Measurements from ENCODE around the gene ABCG5.

Gene ABCG5

DNA sequence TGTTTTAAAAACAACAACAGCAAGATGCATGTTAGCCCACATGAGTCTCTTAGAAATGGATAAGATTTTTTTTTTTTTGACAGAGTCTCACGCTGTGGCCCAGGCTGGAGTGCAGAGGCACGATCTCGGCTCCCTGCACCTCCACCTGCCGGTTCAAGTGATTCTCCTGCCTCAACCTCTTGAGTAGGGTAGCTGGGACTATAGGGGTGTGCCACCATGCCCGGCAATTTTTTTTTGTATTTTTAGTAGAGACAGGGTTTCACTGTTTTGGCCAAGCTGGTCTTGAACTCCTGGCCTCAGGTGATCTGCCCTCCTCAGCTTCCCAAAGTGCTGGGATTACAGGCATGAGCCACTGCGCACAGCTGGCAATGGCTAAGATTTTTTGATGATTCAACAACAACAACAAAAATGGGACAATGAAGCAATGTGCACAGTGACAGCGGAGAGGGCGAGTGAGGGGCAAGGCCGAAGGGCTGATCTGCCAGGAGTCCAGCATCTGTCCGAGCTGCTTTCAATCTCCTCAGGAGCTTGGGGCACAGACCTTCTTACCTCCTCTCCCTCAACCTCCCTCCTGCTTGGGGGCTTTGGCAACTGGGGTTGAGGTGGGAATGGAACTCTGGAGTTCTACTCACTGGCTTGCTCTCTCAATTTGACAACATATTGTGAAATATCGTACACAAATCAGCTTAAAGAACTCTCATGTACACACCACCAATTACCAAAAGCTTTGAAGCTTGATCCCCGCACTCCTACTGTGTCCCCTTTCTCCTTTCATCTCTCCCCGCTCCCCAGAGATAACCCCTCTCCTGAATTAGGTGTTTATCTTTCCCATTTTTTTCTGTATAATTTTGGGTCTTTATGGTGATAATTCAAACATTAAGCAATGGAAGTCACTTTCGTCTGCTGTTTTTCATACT, 3.6 kb upstream of the ABCG5 start:
- no peaks in the 10 kb centered on the region for H3K4me1 ChIP-seq (ENCODE audit: control insufficient read depth, insufficient read depth, low read length, unreplicated experiment)
- H3K27ac ChIP-seq (ENCODE audit: low read depth, low read length), result no peak overlapping the region
- H3K4me3 ChIP-seq (ENCODE audit: low read depth, low read length), result no peak overlapping the region
- H3K27me3 ChIP-seq (ENCODE audit: insufficient read depth, low read length), result peaks cover 33% of the 10 kb centered on the region; the same call in 1 of the 2 replicates
- no peaks in the 10 kb centered on the region for H3K79me2 ChIP-seq (ENCODE audit: control insufficient read depth, insufficient read depth, low read length, unreplicated experiment)
- H2AFZ ChIP-seq (ENCODE audit: low read length, unreplicated experiment), result no peak overlapping the region
- H3K36me3 ChIP-seq (ENCODE audit: insufficient read depth, low read length), result no peaks in the 10 kb centered on the region

DNA sequence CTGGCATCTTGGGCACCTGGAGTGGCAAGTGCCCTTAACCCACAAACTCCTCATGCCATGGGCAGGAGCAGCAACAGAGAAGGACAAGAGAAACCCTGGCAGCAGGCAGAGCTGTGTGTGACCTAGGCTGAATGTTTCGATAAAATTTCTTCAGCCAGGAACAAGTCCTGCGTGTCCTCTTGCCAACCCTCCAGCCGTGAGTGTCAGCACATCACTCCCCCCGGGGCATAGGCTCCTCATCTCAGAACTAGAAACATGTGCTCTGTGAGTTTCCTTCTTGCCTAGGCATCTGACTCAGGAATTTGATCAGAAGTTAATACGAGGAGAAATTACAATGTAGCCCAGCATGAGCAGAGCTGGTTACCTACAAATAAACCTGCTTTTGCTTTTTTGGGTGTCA, 2.3 kb upstream of the ABCG5 start:
- H3K36me3 ChIP-seq (ENCODE audit: insufficient read depth, low read length), result no peaks in the 10 kb centered on the region
- no peak overlapping the region for H3K4me3 ChIP-seq (ENCODE audit: low read depth, low read length)
- H3K79me2 ChIP-seq (ENCODE audit: control insufficient read depth, insufficient read depth, low read length, unreplicated experiment), result no peaks in the 10 kb centered on the region
- no peaks in the 10 kb centered on the region for H3K4me1 ChIP-seq (ENCODE audit: control insufficient read depth, insufficient read depth, low read length, unreplicated experiment)
- H3K27ac ChIP-seq (ENCODE audit: low read depth, low read length), result no peak overlapping the region
- no peak overlapping the region for H2AFZ ChIP-seq (ENCODE audit: low read length, unreplicated experiment)
- peaks cover 33% of the 10 kb centered on the region; the same call in 1 of the 2 replicates for H3K27me3 ChIP-seq (ENCODE audit: insufficient read depth, low read length)

GRCh38 chr2:43839776-43840564, 1.3 kb upstream of the ABCG5 start:
- Histone ChIP-seq H2AFZ (ENCODE audit: low read length, unreplicated experiment) (no peak overlapping the region), H3K27me3 (ENCODE audit: insufficient read depth, low read length) (peaks cover 34% of the 10 kb centered on the region; the same call in 1 of the 2 replicates)

GRCh38 chr2:43837831-43838559, 644 bp downstream of the ABCG5 start:
- no peak overlapping the region for H3K27ac ChIP-seq (ENCODE audit: low read depth, low read length)
- no peaks in the 10 kb centered on the region for H3K36me3 ChIP-seq (ENCODE audit: insufficient read depth, low read length)
- H2AFZ ChIP-seq (ENCODE audit: low read length, unreplicated experiment), result no peak overlapping the region
- peaks cover 26% of the 10 kb centered on the region; the same call in 1 of the 2 replicates for H3K27me3 ChIP-seq (ENCODE audit: insufficient read depth, low read length)
- no peaks in the 10 kb centered on the region for H3K4me1 ChIP-seq (ENCODE audit: control insufficient read depth, insufficient read depth, low read length, unreplicated experiment)
- no peaks in the 10 kb centered on the region for H3K79me2 ChIP-seq (ENCODE audit: control insufficient read depth, insufficient read depth, low read length, unreplicated experiment)
- H3K4me3 ChIP-seq (ENCODE audit: low read depth, low read length), result no peak overlapping the region

More at GRCh38 chr2:43839776-43840564, 1.3 kb upstream of the ABCG5 start:
- Histone ChIP-seq H3K4me3 (ENCODE audit: low read depth, low read length) (no peak overlapping the region), H3K27ac (ENCODE audit: low read depth, low read length) (no peak overlapping the region), H3K36me3 (ENCODE audit: insufficient read depth, low read length) (no peaks in the 10 kb centered on the region), H3K79me2 (ENCODE audit: control insufficient read depth, insufficient read depth, low read length, unreplicated experiment) (no peaks in the 10 kb centered on the region), H3K4me1 (ENCODE audit: control insufficient read depth, insufficient read depth, low read length, unreplicated experiment) (no peaks in the 10 kb centered on the region)

GRCh38 chr2:43837033-43837432, 1.6 kb downstream of the ABCG5 start:
- H3K79me2 ChIP-seq (ENCODE audit: control insufficient read depth, insufficient read depth, low read length, unreplicated experiment), result no peaks in the 10 kb centered on the region
- no peaks in the 10 kb centered on the region for H3K4me1 ChIP-seq (ENCODE audit: control insufficient read depth, insufficient read depth, low read length, unreplicated experiment)
- H3K4me3 ChIP-seq (ENCODE audit: low read depth, low read length), result no peak overlapping the region
- no peaks in the 10 kb centered on the region for H3K36me3 ChIP-seq (ENCODE audit: insufficient read depth, low read length)
- no peak overlapping the region for H2AFZ ChIP-seq (ENCODE audit: low read length, unreplicated experiment)
- peaks cover 26% of the 10 kb centered on the region for H3K27me3 ChIP-seq (ENCODE audit: insufficient read depth, low read length)
- H3K27ac ChIP-seq (ENCODE audit: low read depth, low read length), result no peak overlapping the region

DNA sequence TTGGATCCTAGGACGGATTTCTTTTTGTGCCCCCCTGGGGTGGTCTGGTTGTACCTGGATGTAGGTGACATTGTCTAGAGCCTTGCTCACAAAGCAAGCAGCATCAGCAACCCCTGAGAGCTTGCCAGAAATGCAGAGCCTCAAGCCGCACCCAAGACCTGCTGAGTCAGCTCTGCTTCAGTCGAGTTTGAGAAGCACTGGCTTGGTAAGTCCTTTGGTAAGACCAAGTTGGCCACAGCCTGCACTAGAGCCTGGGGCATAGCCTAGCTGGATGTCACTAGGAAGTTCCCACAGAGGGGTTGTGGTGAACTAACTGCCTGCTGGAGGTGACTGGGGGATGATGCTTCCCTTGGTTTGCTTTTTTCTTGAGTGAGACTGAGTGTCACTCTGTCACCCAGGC, 6.2 kb downstream of the ABCG5 start:
- Histone ChIP-seq H2AFZ (ENCODE audit: low read length, unreplicated experiment) (no peak overlapping the region), H3K36me3 (ENCODE audit: insufficient read depth, low read length) (no peaks in the 10 kb centered on the region), H3K27ac (ENCODE audit: low read depth, low read length) (no peak overlapping the region), H3K79me2 (ENCODE audit: control insufficient read depth, insufficient read depth, low read length, unreplicated experiment) (no peaks in the 10 kb centered on the region), H3K4me1 (ENCODE audit: control insufficient read depth, insufficient read depth, low read length, unreplicated experiment) (no peaks in the 10 kb centered on the region), H3K27me3 (ENCODE audit: insufficient read depth, low read length) (peaks cover 39% of the 10 kb centered on the region), H3K4me3 (ENCODE audit: low read depth, low read length) (no peak overlapping the region)

- no peak overlapping the region for H2AFZ ChIP-seq (ENCODE audit: low read length, unreplicated experiment)
- H3K27me3 ChIP-seq (ENCODE audit: insufficient read depth, low read length), result peaks cover 39% of the 10 kb centered on the region
- no peak overlapping the region for H3K27ac ChIP-seq (ENCODE audit: low read depth, low read length)
- H3K4me3 ChIP-seq (ENCODE audit: low read depth, low read length), result no peak overlapping the region
- H3K79me2 ChIP-seq (ENCODE audit: control insufficient read depth, insufficient read depth, low read length, unreplicated experiment), result no peaks in the 10 kb centered on the region
- no peaks in the 10 kb centered on the region for H3K4me1 ChIP-seq (ENCODE audit: control insufficient read depth, insufficient read depth, low read length, unreplicated experiment)
- no peaks in the 10 kb centered on the region for H3K36me3 ChIP-seq (ENCODE audit: insufficient read depth, low read length)
Observed at GRCh38 chr2:43831543-43832294, 6.9 kb downstream of the ABCG5 start.

GRCh38 chr2:43826305-43827250, 12.1 kb downstream of the ABCG5 start:
- no peaks in the 10 kb centered on the region for H3K79me2 ChIP-seq (ENCODE audit: control insufficient read depth, insufficient read depth, low read length, unreplicated experiment)
- no peak overlapping the region for H3K27ac ChIP-seq (ENCODE audit: low read depth, low read length)
- H3K27me3 ChIP-seq (ENCODE audit: insufficient read depth, low read length), result peaks cover 57% of the 10 kb centered on the region
- H3K36me3 ChIP-seq (ENCODE audit: insufficient read depth, low read length), result no peaks in the 10 kb centered on the region
- H3K4me3 ChIP-seq (ENCODE audit: low read depth, low read length), result no peak overlapping the region
- H2AFZ ChIP-seq (ENCODE audit: low read length, unreplicated experiment), result no peak overlapping the region
- H3K4me1 ChIP-seq (ENCODE audit: control insufficient read depth, insufficient read depth, low read length, unreplicated experiment), result no peaks in the 10 kb centered on the region

DNA sequence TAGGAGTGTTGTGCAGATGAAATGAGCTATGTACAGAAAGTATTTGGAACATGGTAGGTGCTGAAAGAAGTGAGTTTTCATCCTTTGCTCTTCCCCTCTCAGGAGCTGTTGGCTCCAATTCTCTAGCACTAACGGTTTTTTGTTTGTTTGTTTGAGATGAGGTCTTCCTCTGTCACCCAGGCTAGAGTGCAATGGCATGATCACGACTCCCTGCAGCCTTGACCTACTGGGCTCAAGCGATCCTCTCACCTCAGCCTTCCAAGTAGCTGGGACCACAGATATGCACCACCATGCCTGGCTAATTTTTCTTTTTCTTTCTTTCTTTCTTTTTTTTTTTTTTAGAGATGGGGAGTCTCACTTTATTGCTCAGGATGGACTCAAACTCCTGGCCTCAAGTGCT, 12.8 kb downstream of the ABCG5 start:
- no peak overlapping the region for H3K27ac ChIP-seq (ENCODE audit: low read depth, low read length)
- no peak overlapping the region for H2AFZ ChIP-seq (ENCODE audit: low read length, unreplicated experiment)
- no peaks in the 10 kb centered on the region for H3K79me2 ChIP-seq (ENCODE audit: control insufficient read depth, insufficient read depth, low read length, unreplicated experiment)
- H3K36me3 ChIP-seq (ENCODE audit: insufficient read depth, low read length), result no peaks in the 10 kb centered on the region
- H3K4me3 ChIP-seq (ENCODE audit: low read depth, low read length), result no peak overlapping the region
- peaks cover 58% of the 10 kb centered on the region for H3K27me3 ChIP-seq (ENCODE audit: insufficient read depth, low read length)
- H3K4me1 ChIP-seq (ENCODE audit: control insufficient read depth, insufficient read depth, low read length, unreplicated experiment), result no peaks in the 10 kb centered on the region
